ENCODE measurements around the gene DHX32. TPM values are rescaled to one million over a fixed set of nuclear protein-coding genes. Genes with fewer than 3 reads are reported as not detected.
A peak's percentile ranks its signal among the peaks of the same experiment; 100 is the strongest.

DHX32 gene
- total RNA-seq, 1 donor from 2014 or later, result 53.4 TPM

- peaks cover 32% of the 10 kb centered on the region for H3K4me1 ChIP-seq
- peaks cover 24% of the 10 kb centered on the region for H3K36me3 Mint-ChIP-seq
- peaks cover 36% of the 10 kb centered on the region for H3F3A ChIP-seq (ENCODE audit: low read depth)
- H3K27ac Mint-ChIP-seq, result peak overlapping the region; percentile 96
- DNase-seq (ENCODE audit: low spot score), result no peak
- no peak overlapping the region for H3K4me3 Mint-ChIP-seq
- peak overlapping the region; percentile 77 for H3K4me2 ChIP-seq
- H3K4me1 Mint-ChIP-seq, result peaks cover 34% of the 10 kb centered on the region
- H4K20me1 ChIP-seq (ENCODE audit: low read depth), result no peaks in the 10 kb centered on the region
- H3K9me3 Mint-ChIP-seq, result peaks cover 5% of the 10 kb centered on the region
- no peak overlapping the region for H2AFZ ChIP-seq (replicated peaks)
- TF ChIP-seq EZH2 (IDR thresholded peaks at IDR 0.05) (no peak), EZH2phosphoT487 (IDR thresholded peaks at IDR 0.05) (no peak), CTCF (IDR thresholded peaks at IDR 0.05) (no peak)
- peaks cover 49% of the 10 kb centered on the region for H3K79me2 ChIP-seq (ENCODE audit: low read depth)
- H3K27me3 Mint-ChIP-seq (ENCODE audit: insufficient read depth, low read depth), result no peaks in the 10 kb centered on the region
- H3K36me3 ChIP-seq, result no peaks in the 10 kb centered on the region
- no peaks in the 10 kb centered on the region for H3K27me3 ChIP-seq
- no peak overlapping the region for H3K9ac ChIP-seq
- H3K4me3 ChIP-seq, result no peak overlapping the region
- no peaks in the 10 kb centered on the region for H3K9me3 ChIP-seq (ENCODE audit: low read depth)
- H3K27ac ChIP-seq, result no peak overlapping the region
Observed at GRCh38 chr10:125882596-125882995, 1.5 kb upstream of the DHX32 start.

GRCh38 chr10:125880719-125881118 is 373 bp downstream of the DHX32 start:
- Histone ChIP-seq H3K79me2 (ENCODE audit: low read depth) (peaks cover 57% of the 10 kb centered on the region), H3K9ac (no peak overlapping the region), H3F3A (ENCODE audit: low read depth) (peaks cover 36% of the 10 kb centered on the region), H2AFZ (replicated peaks) (no peak overlapping the region), H3K27ac (peak overlapping the region; percentile 89), H3K36me3 (peaks cover 18% of the 10 kb centered on the region), H3K27me3 (no peaks in the 10 kb centered on the region), H3K4me1 (peaks cover 32% of the 10 kb centered on the region), H3K9me3 (ENCODE audit: low read depth) (peaks cover 13% of the 10 kb centered on the region), H3K4me3 (peak overlapping the region; percentile 41), H3K4me2 (peak overlapping the region; percentile 77), H4K20me1 (ENCODE audit: low read depth) (no peaks in the 10 kb centered on the region)
- H3K27ac Mint-ChIP-seq, result peak overlapping the region; percentile 93
- TF ChIP-seq EZH2phosphoT487 (IDR thresholded peaks at IDR 0.05) (no peak), EZH2 (IDR thresholded peaks at IDR 0.05) (no peak), CTCF (IDR thresholded peaks at IDR 0.05) (no peak)
- H3K4me1 Mint-ChIP-seq, result peaks cover 34% of the 10 kb centered on the region
- peak overlapping the region; percentile 81 for H3K4me3 Mint-ChIP-seq
- peaks cover 19% of the 10 kb centered on the region for H3K9me3 Mint-ChIP-seq
- DNase-seq (ENCODE audit: low spot score), result peak; percentile 50
- H3K36me3 Mint-ChIP-seq, result peaks cover 38% of the 10 kb centered on the region
- H3K27me3 Mint-ChIP-seq (ENCODE audit: insufficient read depth, low read depth), result no peaks in the 10 kb centered on the region

- Histone ChIP-seq H3K27ac (peak overlapping the region; percentile 89), H3K4me1 (peaks cover 32% of the 10 kb centered on the region), H3K9ac (no peak overlapping the region), H3K27me3 (no peaks in the 10 kb centered on the region), H3K4me3 (no peak overlapping the region), H3K79me2 (ENCODE audit: low read depth) (peaks cover 54% of the 10 kb centered on the region), H2AFZ (replicated peaks) (no peak overlapping the region), H3K9me3 (ENCODE audit: low read depth) (peaks cover 19% of the 10 kb centered on the region), H3F3A (ENCODE audit: low read depth) (peaks cover 36% of the 10 kb centered on the region), H3K4me2 (peak overlapping the region; percentile 77), H3K36me3 (peaks cover 32% of the 10 kb centered on the region), H4K20me1 (ENCODE audit: low read depth) (no peaks in the 10 kb centered on the region)
- no peak for TF ChIP-seq CTCF (IDR thresholded peaks at IDR 0.05)
- TF ChIP-seq EZH2phosphoT487 (IDR thresholded peaks at IDR 0.05), result no peak
- no peak for TF ChIP-seq EZH2 (IDR thresholded peaks at IDR 0.05)
- peaks cover 34% of the 10 kb centered on the region for H3K4me1 Mint-ChIP-seq
- peaks cover 51% of the 10 kb centered on the region for H3K36me3 Mint-ChIP-seq
- H3K27ac Mint-ChIP-seq, result peak overlapping the region; percentile 72
- H3K27me3 Mint-ChIP-seq (ENCODE audit: insufficient read depth, low read depth), result no peaks in the 10 kb centered on the region
- peak overlapping the region; percentile 76 for H3K4me3 Mint-ChIP-seq
- H3K9me3 Mint-ChIP-seq, result peaks cover 30% of the 10 kb centered on the region
- DNase-seq (ENCODE audit: low spot score), result no peak
Observed at GRCh38 chr10:125878957-125879835, 1.9 kb downstream of the DHX32 start.
